Thyroid gland (tissue), 4 donors: Measurements from ENCODE around the gene SHROOM1.

ENCODE experiments used
- POLR2A ChIP-seq, 2 donors: fragments of 450-650 bp; IDR thresholded peaks; one replicate each; pipeline ENCODE4 v1.6.1; 2017; ENCODE audit warnings: antibody characterized with exemption in 2 of 2, mild to moderate bottlenecking in 2 of 2, moderate library complexity in 1 of 2
- TF ChIP-seq, protein P1 (sequence below), 6 experiments: fragments of 200-600 bp in 3 of 6; fragments of 450-650 bp in 3 of 6; sonication (generic) in 3 of 6; IDR thresholded peaks; one replicate each; pipeline ENCODE4 v1.5.1; 2016 to 2019; ENCODE audit warnings: antibody characterized with exemption in 6 of 6, mild to moderate bottlenecking in 2 of 6, inconsistent platforms in 1 of 6, moderate library complexity in 1 of 6

GRCh38 chr5:132841305-132841704 lies 10.9 kb upstream of the SHROOM1 start:
- TF ChIP-seq, protein P1, sequence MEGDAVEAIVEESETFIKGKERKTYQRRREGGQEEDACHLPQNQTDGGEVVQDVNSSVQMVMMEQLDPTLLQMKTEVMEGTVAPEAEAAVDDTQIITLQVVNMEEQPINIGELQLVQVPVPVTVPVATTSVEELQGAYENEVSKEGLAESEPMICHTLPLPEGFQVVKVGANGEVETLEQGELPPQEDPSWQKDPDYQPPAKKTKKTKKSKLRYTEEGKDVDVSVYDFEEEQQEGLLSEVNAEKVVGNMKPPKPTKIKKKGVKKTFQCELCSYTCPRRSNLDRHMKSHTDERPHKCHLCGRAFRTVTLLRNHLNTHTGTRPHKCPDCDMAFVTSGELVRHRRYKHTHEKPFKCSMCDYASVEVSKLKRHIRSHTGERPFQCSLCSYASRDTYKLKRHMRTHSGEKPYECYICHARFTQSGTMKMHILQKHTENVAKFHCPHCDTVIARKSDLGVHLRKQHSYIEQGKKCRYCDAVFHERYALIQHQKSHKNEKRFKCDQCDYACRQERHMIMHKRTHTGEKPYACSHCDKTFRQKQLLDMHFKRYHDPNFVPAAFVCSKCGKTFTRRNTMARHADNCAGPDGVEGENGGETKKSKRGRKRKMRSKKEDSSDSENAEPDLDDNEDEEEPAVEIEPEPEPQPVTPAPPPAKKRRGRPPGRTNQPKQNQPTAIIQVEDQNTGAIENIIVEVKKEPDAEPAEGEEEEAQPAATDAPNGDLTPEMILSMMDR (IDR thresholded peaks at IDR 0.05) = no peak
- TF ChIP-seq POLR2A (IDR thresholded peaks at IDR 0.05) = no peak
